K562 (cell line): ENCODE results near the gene SH3BGRL3. TPM values are rescaled to one million over a fixed set of nuclear protein-coding genes. Genes with fewer than 3 reads are reported as not detected.
A peak's percentile ranks its signal among the peaks of the same experiment; 100 is the strongest.

Experiments used
- BHLHE40 ChIP-seq: IDR thresholded peaks from 2 replicates; pipeline ENCODE4 v1.6.1; 2011; ENCODE audit warnings: low read length, improper control_type of control experiment
- C11orf30 ChIP-seq: fragments of 450-650 bp; IDR thresholded peaks from 2 replicates; pipeline ENCODE4 v1.6.1; 2016; ENCODE audit warnings: low read depth, mild to moderate bottlenecking
- CEBPB ChIP-seq: fragments of 450-650 bp; IDR thresholded peaks from 2 replicates; pipeline ENCODE4 v1.6.1; 2016; ENCODE audit warnings: missing genetic modification characterization, missing compliant biosample characterization
- FOXK1 ChIP-seq: sonication (generic); formaldehyde crosslinking; IDR thresholded peaks from 2 replicates; pipeline ENCODE4 v1.8.0; 2022; ENCODE audit warnings: missing genetic modification reagents, mild to moderate bottlenecking, borderline replicate concordance
- GABPB1 ChIP-seq: sonication (generic); formaldehyde crosslinking; IDR thresholded peaks from 2 replicates; pipeline ENCODE4 v1.8.0; 2022; ENCODE audit warnings: mild to moderate bottlenecking, missing genetic modification reagents
- KLF13 ChIP-seq: fragments of 450-650 bp; IDR thresholded peaks from 2 replicates; pipeline ENCODE4 v1.6.1; 2016; ENCODE audit warnings: missing genetic modification characterization, low read depth, mild to moderate bottlenecking, missing compliant biosample characterization, moderate library complexity, borderline replicate concordance
- NFIX ChIP-seq: fragments of 250-450 bp; sonication (Bioruptor Pico); IDR thresholded peaks from 2 replicates; pipeline ENCODE4 v1.4.0; 2020; ENCODE audit warnings: low read depth, mild to moderate bottlenecking, moderate library complexity
- PTRF ChIP-seq: fragments of 450-650 bp; IDR thresholded peaks from 2 replicates; pipeline ENCODE4 v1.6.1; 2016; ENCODE audit warnings: mild to moderate bottlenecking, missing genetic modification characterization, missing compliant biosample characterization
- SRSF3 ChIP-seq: fragments of 200-400 bp; formaldehyde crosslinking; IDR thresholded peaks from 2 replicates; pipeline ENCODE4 v1.6.1; 2016; ENCODE audit warnings: mild to moderate bottlenecking, low read length, moderate library complexity; ENCODE audit not compliant: insufficient read depth
- TAF1 ChIP-seq: IDR thresholded peaks from 2 replicates; pipeline ENCODE4 v1.6.1; 2011; ENCODE audit warnings: mild to moderate bottlenecking, low read length, moderate library complexity; ENCODE audit not compliant: insufficient read depth, control insufficient read depth, severe bottlenecking; ENCODE audit errors: extremely low read depth
- USF1 ChIP-seq: sonication (generic); formaldehyde crosslinking; IDR thresholded peaks from 2 replicates; pipeline ENCODE4 v1.9.0; 2022; ENCODE audit warnings: mild to moderate bottlenecking, missing genetic modification reagents
- ZNF232 ChIP-seq: sonication (generic); formaldehyde crosslinking; IDR thresholded peaks from 2 replicates; pipeline ENCODE4 v1.8.0; 2022; ENCODE audit warnings: mild to moderate bottlenecking, missing genetic modification reagents
- ZNF274 ChIP-seq: IDR thresholded peaks from 2 replicates; pipeline ENCODE4 v1.6.1; 2011; ENCODE audit warnings: low read depth, mild to moderate bottlenecking, low read length, moderate library complexity, borderline replicate concordance
- ZNF551 ChIP-seq: fragments of 250-450 bp; sonication (Bioruptor Pico); IDR thresholded peaks from 2 replicates; pipeline ENCODE4 v1.5.0; 2021; ENCODE audit warnings: mild to moderate bottlenecking, moderate library complexity
- polyA plus RNA-seq, 8 experiments: library from polyadenylated mRNA; depleted of rRNA in 4 of 8; stranded (reverse) in 5 of 8; unstranded in 3 of 8; fragments of >200 nt; fragmentation: Nextera tagmentation in 2 of 8; fragmentation: Illumina TruSeq in 1 of 8; extraction: Ambion mirVana in 2 of 8; extraction: Trizol in 1 of 8; gene quantifications; 2 replicates each; pipeline versions ENCODE4 v1.2.1 to v1.2.3, GENCODE V29; 2011 to 2014; ENCODE audit warnings: inconsistent platforms in 1 of 8, missing spikeins in 1 of 8
- total RNA-seq, 7 experiments: library from RNA; depleted of rRNA in 6 of 7; stranded (reverse); fragments of >200 nt in 6 of 7; fragmentation: Illumina TruSeq in 2 of 7; extraction: Trizol in 2 of 7; gene quantifications; 2 replicates each; pipeline versions ENCODE4 v1.2.1 to v1.2.3, GENCODE V29; 2011 to 2021; ENCODE audit warnings: low replicate concordance in 1 of 7
- TF ChIP-seq, protein P1 (sequence below): fragments of 450-650 bp; formaldehyde crosslinking; IDR thresholded peaks from 2 replicates; pipeline ENCODE4 v1.4.0; 2022; ENCODE audit warnings: mild to moderate bottlenecking, moderate library complexity
- TF ChIP-seq, protein P2 (sequence below): sonication (generic); IDR thresholded peaks from 2 replicates; pipeline ENCODE4 v1.6.1; 2016
- TF ChIP-seq, protein P3 (sequence below), 3 experiments: fragments of 200-800 bp in 1 of 3; fragments of 250-450 bp in 1 of 3; fragments of 450-650 bp in 1 of 3; sonication (Bioruptor Pico) in 1 of 3; sonication (Bioruptor generic) in 1 of 3; formaldehyde crosslinking in 1 of 3; IDR thresholded peaks; 2 replicates each; pipeline versions ENCODE4 v1.6.1 to v1.8.0; 2016 to 2022; ENCODE audit warnings: mild to moderate bottlenecking in 2 of 3, missing genetic modification characterization in 2 of 3, missing compliant biosample characterization in 1 of 3, moderate library complexity in 1 of 3
- TF ChIP-seq, protein P4 (sequence below): sonication (generic); formaldehyde crosslinking; IDR thresholded peaks from 2 replicates; pipeline ENCODE4 v1.8.0; 2022; ENCODE audit warnings: missing genetic modification reagents, mild to moderate bottlenecking, borderline replicate concordance
- TF ChIP-seq, protein P5 (sequence below): fragments of 250-450 bp; sonication (Bioruptor Pico); IDR thresholded peaks from 2 replicates; pipeline ENCODE4 v1.9.0; 2021; ENCODE audit warnings: mild to moderate bottlenecking

SH3BGRL3 gene
- total and polyA plus RNA-seq, 9 of the 15 experiments (the other 6 are each of a cell fraction or from before 2014, with no cell fraction given), result 30.3 to 140 (median 54.2) TPM

DNA sequence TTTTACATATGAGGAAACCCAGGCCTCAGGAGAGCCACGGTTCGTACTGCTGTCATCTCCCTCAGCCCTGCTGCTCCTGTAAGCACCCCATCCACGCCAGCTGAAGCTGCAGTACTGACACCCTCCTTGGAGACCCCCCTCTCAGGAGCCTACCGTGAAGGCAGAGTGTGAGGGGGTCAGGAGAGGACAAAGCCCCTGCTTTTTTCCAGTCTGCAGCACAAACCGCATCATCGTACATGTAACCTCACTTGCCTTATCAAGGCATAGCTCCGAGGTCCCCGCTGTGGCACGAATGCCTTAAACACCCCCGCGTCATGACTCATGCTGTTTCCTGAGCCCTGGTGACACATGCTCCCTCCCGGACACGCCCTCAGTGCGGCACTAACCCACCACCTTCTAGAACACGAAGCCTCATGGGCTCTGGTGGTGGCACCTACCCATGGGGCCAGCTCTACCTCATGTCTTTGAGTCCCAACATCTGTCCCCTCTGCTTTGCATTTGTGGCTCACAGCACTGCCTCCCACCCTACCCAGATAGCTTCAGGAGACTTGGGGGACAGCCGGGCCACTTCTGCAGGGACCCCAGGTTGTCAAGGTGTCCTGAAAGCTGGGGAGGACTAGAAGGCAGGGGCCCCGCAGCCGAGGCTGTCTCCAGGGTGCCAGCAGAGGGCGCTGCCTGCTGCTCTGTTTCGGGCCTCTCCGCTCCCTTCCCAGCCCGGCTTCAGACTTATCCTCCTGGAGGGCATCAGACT lies 4.9 kb downstream of the SH3BGRL3 start (continued):
- TF ChIP-seq, protein P1, sequence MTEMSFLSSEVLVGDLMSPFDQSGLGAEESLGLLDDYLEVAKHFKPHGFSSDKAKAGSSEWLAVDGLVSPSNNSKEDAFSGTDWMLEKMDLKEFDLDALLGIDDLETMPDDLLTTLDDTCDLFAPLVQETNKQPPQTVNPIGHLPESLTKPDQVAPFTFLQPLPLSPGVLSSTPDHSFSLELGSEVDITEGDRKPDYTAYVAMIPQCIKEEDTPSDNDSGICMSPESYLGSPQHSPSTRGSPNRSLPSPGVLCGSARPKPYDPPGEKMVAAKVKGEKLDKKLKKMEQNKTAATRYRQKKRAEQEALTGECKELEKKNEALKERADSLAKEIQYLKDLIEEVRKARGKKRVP (CRISPR knock-in tag), result 0 out of 2 replicates have a peak, but pooled peaks have one; percentile 12
- TF ChIP-seq PTRF (tag), result no peak
- no peak for TF ChIP-seq NFIX
- peak; percentile 46 for TF ChIP-seq TAF1
- TF ChIP-seq, protein P2, sequence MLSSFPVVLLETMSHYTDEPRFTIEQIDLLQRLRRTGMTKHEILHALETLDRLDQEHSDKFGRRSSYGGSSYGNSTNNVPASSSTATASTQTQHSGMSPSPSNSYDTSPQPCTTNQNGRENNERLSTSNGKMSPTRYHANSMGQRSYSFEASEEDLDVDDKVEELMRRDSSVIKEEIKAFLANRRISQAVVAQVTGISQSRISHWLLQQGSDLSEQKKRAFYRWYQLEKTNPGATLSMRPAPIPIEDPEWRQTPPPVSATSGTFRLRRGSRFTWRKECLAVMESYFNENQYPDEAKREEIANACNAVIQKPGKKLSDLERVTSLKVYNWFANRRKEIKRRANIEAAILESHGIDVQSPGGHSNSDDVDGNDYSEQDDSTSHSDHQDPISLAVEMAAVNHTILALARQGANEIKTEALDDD, result peak; percentile 39; the same call in 1 of the 2 replicates
- TF ChIP-seq BHLHE40, result peak; percentile 94
- peak; percentile 81 for TF ChIP-seq C11orf30
- peak; percentile 77 for TF ChIP-seq USF1 (CRISPR knock-in tag)
- TF ChIP-seq ZNF274, result no peak
- no peak for TF ChIP-seq ZNF551 (CRISPR knock-in tag)
- no peak for TF ChIP-seq SRSF3
- peak; percentile 73; the same call in 1 of the 2 replicates for TF ChIP-seq FOXK1
- peak; percentile 81 for TF ChIP-seq GABPB1 (CRISPR knock-in tag)
- TF ChIP-seq, protein P3, sequence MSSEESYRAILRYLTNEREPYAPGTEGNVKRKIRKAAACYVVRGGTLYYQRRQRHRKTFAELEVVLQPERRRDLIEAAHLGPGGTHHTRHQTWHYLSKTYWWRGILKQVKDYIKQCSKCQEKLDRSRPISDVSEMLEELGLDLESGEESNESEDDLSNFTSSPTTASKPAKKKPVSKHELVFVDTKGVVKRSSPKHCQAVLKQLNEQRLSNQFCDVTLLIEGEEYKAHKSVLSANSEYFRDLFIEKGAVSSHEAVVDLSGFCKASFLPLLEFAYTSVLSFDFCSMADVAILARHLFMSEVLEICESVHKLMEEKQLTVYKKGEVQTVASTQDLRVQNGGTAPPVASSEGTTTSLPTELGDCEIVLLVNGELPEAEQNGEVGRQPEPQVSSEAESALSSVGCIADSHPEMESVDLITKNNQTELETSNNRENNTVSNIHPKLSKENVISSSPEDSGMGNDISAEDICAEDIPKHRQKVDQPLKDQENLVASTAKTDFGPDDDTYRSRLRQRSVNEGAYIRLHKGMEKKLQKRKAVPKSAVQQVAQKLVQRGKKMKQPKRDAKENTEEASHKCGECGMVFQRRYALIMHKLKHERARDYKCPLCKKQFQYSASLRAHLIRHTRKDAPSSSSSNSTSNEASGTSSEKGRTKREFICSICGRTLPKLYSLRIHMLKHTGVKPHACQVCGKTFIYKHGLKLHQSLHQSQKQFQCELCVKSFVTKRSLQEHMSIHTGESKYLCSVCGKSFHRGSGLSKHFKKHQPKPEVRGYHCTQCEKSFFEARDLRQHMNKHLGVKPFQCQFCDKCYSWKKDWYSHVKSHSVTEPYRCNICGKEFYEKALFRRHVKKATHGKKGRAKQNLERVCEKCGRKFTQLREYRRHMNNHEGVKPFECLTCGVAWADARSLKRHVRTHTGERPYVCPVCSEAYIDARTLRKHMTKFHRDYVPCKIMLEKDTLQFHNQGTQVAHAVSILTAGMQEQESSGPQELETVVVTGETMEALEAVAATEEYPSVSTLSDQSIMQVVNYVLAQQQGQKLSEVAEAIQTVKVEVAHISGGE (CRISPR knock-in tag; IDR thresholded peaks at IDR 0.05), result peak in 1 of 3 experiments; percentile 85; a peak in 2 of 6 replicates
- TF ChIP-seq, protein P4, sequence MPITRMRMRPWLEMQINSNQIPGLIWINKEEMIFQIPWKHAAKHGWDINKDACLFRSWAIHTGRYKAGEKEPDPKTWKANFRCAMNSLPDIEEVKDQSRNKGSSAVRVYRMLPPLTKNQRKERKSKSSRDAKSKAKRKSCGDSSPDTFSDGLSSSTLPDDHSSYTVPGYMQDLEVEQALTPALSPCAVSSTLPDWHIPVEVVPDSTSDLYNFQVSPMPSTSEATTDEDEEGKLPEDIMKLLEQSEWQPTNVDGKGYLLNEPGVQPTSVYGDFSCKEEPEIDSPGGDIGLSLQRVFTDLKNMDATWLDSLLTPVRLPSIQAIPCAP (CRISPR knock-in tag), result no peak
- TF ChIP-seq KLF13, result peak; percentile 84
- TF ChIP-seq, protein P5, sequence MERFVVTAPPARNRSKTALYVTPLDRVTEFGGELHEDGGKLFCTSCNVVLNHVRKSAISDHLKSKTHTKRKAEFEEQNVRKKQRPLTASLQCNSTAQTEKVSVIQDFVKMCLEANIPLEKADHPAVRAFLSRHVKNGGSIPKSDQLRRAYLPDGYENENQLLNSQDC (CRISPR knock-in tag), result no peak
- peak; percentile 89 for TF ChIP-seq CEBPB (tag)
- peak; percentile 69; the same call in 1 of the 2 replicates for TF ChIP-seq ZNF232
